Kidney (tissue), 14 donors: ENCODE measurements around the gene EPHB6. TPM values are rescaled to one million over a fixed set of nuclear protein-coding genes. Genes with fewer than 3 reads are reported as not detected.

Experiments
- DNase-seq, 5 donors: peaks; one replicate each; pipeline ENCODE4 v3.0.0-alpha.2; 2013 to 2020
- FAIRE-seq: peaks from 2 replicates; lab custom pipeline; 2012; peaks lifted over from hg19 to GRCh38; lab: Jason Lieb, UNC
- H3K27ac ChIP-seq, 2 donors: one replicate each; pipeline ENCODE4 v1.7.0; 2013; ENCODE audit warnings: low read depth in 2 of 2, low read length in 2 of 2, inconsistent platforms in 1 of 2
- H3K27me3 ChIP-seq: one replicate; pipeline ENCODE4 v1.7.1; 2013; ENCODE audit warnings: low read length, inconsistent platforms; ENCODE audit not compliant: control insufficient read depth, insufficient read depth
- H3K36me3 ChIP-seq, 3 donors: one replicate each; pipeline versions ENCODE4 v1.7.0 to v1.7.1; 2013; ENCODE audit warnings: low read length in 3 of 3, control low read depth in 1 of 3, inconsistent platforms in 1 of 3; ENCODE audit not compliant: insufficient read depth in 3 of 3, control insufficient read depth in 2 of 3
- H3K4me1 ChIP-seq, 3 donors: one replicate each; pipeline versions ENCODE4 v1.7.0 to v1.7.1; 2013; ENCODE audit warnings: low read length in 3 of 3, inconsistent platforms in 1 of 3, low read depth in 1 of 3; ENCODE audit not compliant: control insufficient read depth in 2 of 3, insufficient read depth in 2 of 3
- H3K4me3 ChIP-seq, 3 donors: one replicate each; pipeline versions ENCODE4 v1.7.0 to v1.8.1; 2013; ENCODE audit warnings: low read length in 3 of 3, control low read depth in 1 of 3, inconsistent platforms in 1 of 3
- H3K9ac ChIP-seq, 3 donors: one replicate each; pipeline versions ENCODE4 v1.7.0 to v1.7.1; 2013; ENCODE audit warnings: low read length in 3 of 3, control low read depth in 1 of 3, inconsistent platforms in 1 of 3
- H3K9me3 ChIP-seq, 3 donors: one replicate each; pipeline versions ENCODE4 v1.7.0 to v1.7.1; 2013; ENCODE audit warnings: low read length in 3 of 3, control low read depth in 1 of 3, inconsistent platforms in 1 of 3; ENCODE audit not compliant: control insufficient read depth in 2 of 3, insufficient read depth in 1 of 3
- CTCF ChIP-seq: IDR thresholded peaks from 3 replicates; pipeline ENCODE4 v1.5.1; 2012; ENCODE audit warnings: mild to moderate bottlenecking, moderate library complexity, borderline replicate concordance; ENCODE audit not compliant: insufficient read depth; ENCODE audit errors: extremely low read depth
- intact Hi-C: fragments of 100-400 bp; cut with DNase I; formaldehyde crosslinking; loops from one replicate; pipeline ENCODE4 v1.11.1; 2022
- polyA plus RNA-seq: library from polyadenylated mRNA; stranded (reverse); fragments of 350-450 nt; fragmentation: Illumina TruSeq; extraction: RNeasy Lipid Tissue Mini Kit (QIAGEN cat#74804); gene quantifications from one replicate; pipeline ENCODE4 v1.2.3, GENCODE V29; 2014; ENCODE audit warnings: low read depth, low replicate concordance; ENCODE audit not compliant: insufficient read depth
- total RNA-seq: library from RNA; stranded (reverse); fragmentation: NEBNext Ultra II Directional; extraction: Animal tissue kit (Norgen Biotek cat#: 25700); gene quantifications from one replicate; pipeline ENCODE4 v1.2.1, GENCODE V29; 2021
- donor health status: control.
- donor health status: control.
- donor health status: control.
- donor health status: control.
- donor health status: control.
- donor health status: DM: yes; HTN: yes; CAD: no.
- donor health status: Normal renal cell carcinoma (clear cell type).

The EPHB6 gene
- total and polyA plus RNA-seq, 2 donors from 2014 or later = 10.4 to 17.4 TPM

DNA sequence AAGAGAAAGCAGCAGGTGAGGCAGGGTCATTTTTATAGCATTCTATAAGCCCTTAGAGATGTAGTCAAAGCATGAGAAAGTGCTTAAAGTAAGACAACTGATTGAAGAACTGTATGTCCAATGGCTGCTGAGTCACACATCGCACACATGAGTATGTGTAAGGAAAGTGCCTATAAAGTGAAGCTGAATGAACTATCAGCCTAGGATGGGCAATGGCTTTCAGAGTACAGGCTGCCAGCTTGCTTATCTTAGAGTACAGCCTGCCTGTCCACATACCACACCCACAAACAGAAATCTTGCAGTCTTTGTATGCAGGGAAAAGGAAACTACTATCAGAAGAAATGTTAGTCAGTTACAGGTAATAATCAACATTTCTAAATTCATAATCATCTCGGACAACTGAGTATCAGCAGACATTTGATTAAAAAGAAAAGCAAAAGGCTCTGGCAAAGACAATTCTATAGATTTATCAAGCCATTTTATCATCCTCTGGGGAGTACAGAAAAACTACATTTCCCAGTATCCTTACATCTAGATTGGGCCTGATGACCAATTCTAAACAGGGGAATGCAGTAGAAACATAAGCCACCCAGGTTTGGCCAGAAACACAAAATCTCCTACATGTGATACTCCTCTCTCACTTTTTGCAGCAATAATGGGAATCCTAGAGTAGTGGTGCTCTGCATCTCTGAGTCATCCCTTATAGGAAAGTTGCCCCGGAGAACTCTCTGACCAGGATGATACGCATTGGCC, 16.2 kb upstream of the EPHB6 start:
- no peaks in the 10 kb centered on the region for H3K4me1 ChIP-seq
- H3K4me3 ChIP-seq = no peak overlapping the region
- H3K27ac ChIP-seq = no peak overlapping the region
- H3K27me3 ChIP-seq = no peaks in the 10 kb centered on the region
- H3K9ac ChIP-seq = no peak overlapping the region
- DNase-seq = no peak
- no peak for FAIRE-seq
- no peaks in the 10 kb centered on the region for H3K36me3 ChIP-seq
- intact Hi-C loops = no loop called here
- TF ChIP-seq CTCF = no peak
- H3K9me3 ChIP-seq = no peaks in the 10 kb centered on the region

- intact Hi-C loops = no loop called here
- no peaks in the 10 kb centered on the region for H3K9me3 ChIP-seq
- no peak overlapping the region for H3K9ac ChIP-seq
- no peaks in the 10 kb centered on the region for H3K4me1 ChIP-seq
- no peak for DNase-seq
- TF ChIP-seq CTCF = no peak
- no peak overlapping the region for H3K27ac ChIP-seq
- H3K36me3 ChIP-seq = no peaks in the 10 kb centered on the region
- no peaks in the 10 kb centered on the region for H3K27me3 ChIP-seq
- no peak for FAIRE-seq
- no peak overlapping the region for H3K4me3 ChIP-seq
Measured at GRCh38 chr7:142842251-142842766, 12.6 kb upstream of the EPHB6 start.

GRCh38 chr7:142847353-142847752, 7.5 kb upstream of the EPHB6 start:
- FAIRE-seq (no peak), DNase-seq (no peak)
- H3K27me3 ChIP-seq = no peaks in the 10 kb centered on the region
- TF ChIP-seq CTCF = no peak
- H3K9ac ChIP-seq = no peak overlapping the region
- H3K27ac ChIP-seq = no peak overlapping the region
- H3K9me3 ChIP-seq = no peaks in the 10 kb centered on the region
- no peaks in the 10 kb centered on the region for H3K4me1 ChIP-seq
- no peak overlapping the region for H3K4me3 ChIP-seq
- H3K36me3 ChIP-seq = no peaks in the 10 kb centered on the region
- intact Hi-C loops = no loop called here
